Heart left ventricle (tissue), 13 donors: ENCODE results near the gene ASF1B.

Source experiments
- CTCF ChIP-seq, 12 donors: fragments of 200-600 bp; sonication (generic) in 4 of 12; IDR thresholded peaks; one replicate each; pipeline versions ENCODE4 v1.5.0 to v1.8.0; 2018 to 2022; ENCODE audit warnings: antibody characterized with exemption in 12 of 12, mild to moderate bottlenecking in 5 of 12
- POLR2A ChIP-seq, 2 donors: fragments of 450-650 bp; IDR thresholded peaks; one replicate each; pipeline ENCODE4 v1.6.1; 2017; ENCODE audit warnings: antibody characterized with exemption in 2 of 2, mild to moderate bottlenecking in 2 of 2, moderate library complexity in 2 of 2
- donor health status: ischemic (EF 13 %, LVEDD 7.1; RV severe dilation, severe dysfunction).
- donor health status: DM: no; HTN: yes; CAD: no.
- donor health status: DM: no; HTN: no; CAD: no.
- donor health status: ischemic (EF 25% LVEDD 6.9; RV normal size, moderate dysfunction).
- donor health status: ischemic (EF 25% LVEDD 5.7; RV mildly dilated, moderate dysfunction).
- donor health status: ischemic (EF 35%, LVEDD 5.7; RV mildly dilated, moderate dysfunction).
- donor health status: nonischemic (EF 11% LVEDD 7.7; RV severe dilation, severe dysfunction).
- donor health status: DM: yes; HTN: yes; CAD: no.
- donor health status: PGD.
- donor health status: ischemic (EF 29% LVEDD 5.4; RV normal size, mild dysfunction).
- donor health status: nonischemic (EF 23%, LVEDD 6.1; RV moderate dilation, normal function).

- no peak for TF ChIP-seq CTCF (IDR thresholded peaks at IDR 0.05)
- TF ChIP-seq POLR2A (IDR thresholded peaks at IDR 0.05) = no peak
These were observed 19.0 kb upstream of the ASF1B start for GRCh38 chr19:14155371-14155770.
